NAMALWA (cell line): ENCODE data around the gene OLFM1.
"Not testable (repeated sequence)": the region's sequence is repeated elsewhere in the genome, so short reads cannot be mapped to it uniquely, and the experiment has no call there.

ENCODE experiments used
- DNase-seq: peaks from one replicate; pipeline ENCODE4 v3.0.0-alpha.2; 2015; ENCODE audit warnings: low spot score

OLFM1 gene

GRCh38 chr9:135135171-135135928, 47.9 kb downstream of the OLFM1 start:
- no peak for DNase-seq

- DNase-seq, result no peak
These were observed 48.5 kb downstream of the OLFM1 start for GRCh38 chr9:135135929-135136315.

GRCh38 chr9:135136481-135136880, 49.0 kb downstream of the OLFM1 start:
- no peak for DNase-seq

GRCh38 chr9:135136991-135137832, 49.7 kb downstream of the OLFM1 start:
- DNase-seq, result no peak

GRCh38 chr9:135138078-135138855, 50.8 kb downstream of the OLFM1 start:
- no peak for DNase-seq

- DNase-seq, result peak; percentile 26
These were observed 52.0 kb downstream of the OLFM1 start for GRCh38 chr9:135139366-135139959.

- DNase-seq, result no peak
These were observed 53.8 kb downstream of the OLFM1 start for GRCh38 chr9:135141183-135141774.

- no peak for DNase-seq
These were observed 57.2 kb downstream of the OLFM1 start for GRCh38 chr9:135144581-135145170.

GRCh38 chr9:135145312-135145711, 57.8 kb downstream of the OLFM1 start:
- DNase-seq, result no peak

- no peak for DNase-seq
These were observed 58.8 kb downstream of the OLFM1 start for GRCh38 chr9:135146241-135146640.

GRCh38 chr9:135146766-135147473, 59.5 kb downstream of the OLFM1 start:
- DNase-seq, result no peak

GRCh38 chr9:135147474-135147805, 60.0 kb downstream of the OLFM1 start:
- DNase-seq, result no peak

- no peak for DNase-seq
These were observed 60.5 kb downstream of the OLFM1 start for GRCh38 chr9:135147938-135148337.

GRCh38 chr9:135148386-135148785, 60.9 kb downstream of the OLFM1 start:
- no peak for DNase-seq

- not testable (repeated sequence) for DNase-seq
These were observed 62.4 kb downstream of the OLFM1 start for GRCh38 chr9:135149901-135150300.

GRCh38 chr9:135150981-135151380, 63.5 kb downstream of the OLFM1 start:
- no peak for DNase-seq

- DNase-seq, result no peak
These were observed 64.5 kb downstream of the OLFM1 start for GRCh38 chr9:135151757-135152613.

GRCh38 chr9:135152614-135153334, 65.3 kb downstream of the OLFM1 start:
- no peak for DNase-seq

GRCh38 chr9:135154050-135154615, 66.7 kb downstream of the OLFM1 start:
- no peak for DNase-seq
